WTC11 (cell line): ENCODE results near the gene GLRA2.

Source experiments
- ATF1 ChIP-seq: sonication (generic); formaldehyde crosslinking; IDR thresholded peaks from 2 replicates; pipeline ENCODE4 v1.8.1; 2023; ENCODE audit warnings: mild to moderate bottlenecking, moderate library complexity, missing genetic modification reagents
- ATF6 ChIP-seq: sonication (generic); formaldehyde crosslinking; IDR thresholded peaks from 2 replicates; pipeline ENCODE4 v1.8.1; 2023; ENCODE audit warnings: mild to moderate bottlenecking, missing genetic modification reagents
- CREB1 ChIP-seq: sonication (generic); formaldehyde crosslinking; IDR thresholded peaks from 2 replicates; pipeline ENCODE4 v1.8.0; 2023; ENCODE audit warnings: mild to moderate bottlenecking, missing genetic modification reagents
- HMGXB4 ChIP-seq: sonication (generic); formaldehyde crosslinking; IDR thresholded peaks from 2 replicates; pipeline ENCODE4 v1.8.1; 2023; ENCODE audit warnings: mild to moderate bottlenecking, moderate library complexity, missing genetic modification reagents
- JUN ChIP-seq: sonication (generic); formaldehyde crosslinking; IDR thresholded peaks from 2 replicates; pipeline ENCODE4 v1.8.0; 2023; ENCODE audit warnings: mild to moderate bottlenecking, missing genetic modification reagents
- NFYB ChIP-seq: sonication (generic); formaldehyde crosslinking; conservative IDR thresholded peaks from 2 replicates; pipeline ENCODE4 v1.8.0; 2022; ENCODE audit warnings: low read depth, missing genetic modification reagents
- ZNF232 ChIP-seq: sonication (generic); formaldehyde crosslinking; IDR thresholded peaks from 2 replicates; pipeline ENCODE4 v1.8.0; 2022; ENCODE audit warnings: mild to moderate bottlenecking, missing genetic modification reagents
- TF ChIP-seq, protein P1 (sequence below): fragments of 200-600 bp; IDR thresholded peaks from 2 replicates; pipeline ENCODE4 v1.8.0; 2022; ENCODE audit warnings: antibody characterized with exemption
- TF ChIP-seq, protein P2 (sequence below): sonication (generic); formaldehyde crosslinking; IDR thresholded peaks from 2 replicates; pipeline ENCODE4 v1.8.1; 2022; ENCODE audit warnings: low read depth, missing genetic modification reagents, borderline replicate concordance
- TF ChIP-seq, protein P3 (sequence below): sonication (generic); formaldehyde crosslinking; IDR thresholded peaks from 2 replicates; pipeline ENCODE4 v1.8.0; 2023; ENCODE audit warnings: missing genetic modification reagents
- TF ChIP-seq, protein P4 (sequence below): sonication (generic); formaldehyde crosslinking; IDR thresholded peaks from 2 replicates; pipeline ENCODE4 v1.8.1; 2023; ENCODE audit warnings: mild to moderate bottlenecking, missing genetic modification reagents, moderate library complexity

DNA sequence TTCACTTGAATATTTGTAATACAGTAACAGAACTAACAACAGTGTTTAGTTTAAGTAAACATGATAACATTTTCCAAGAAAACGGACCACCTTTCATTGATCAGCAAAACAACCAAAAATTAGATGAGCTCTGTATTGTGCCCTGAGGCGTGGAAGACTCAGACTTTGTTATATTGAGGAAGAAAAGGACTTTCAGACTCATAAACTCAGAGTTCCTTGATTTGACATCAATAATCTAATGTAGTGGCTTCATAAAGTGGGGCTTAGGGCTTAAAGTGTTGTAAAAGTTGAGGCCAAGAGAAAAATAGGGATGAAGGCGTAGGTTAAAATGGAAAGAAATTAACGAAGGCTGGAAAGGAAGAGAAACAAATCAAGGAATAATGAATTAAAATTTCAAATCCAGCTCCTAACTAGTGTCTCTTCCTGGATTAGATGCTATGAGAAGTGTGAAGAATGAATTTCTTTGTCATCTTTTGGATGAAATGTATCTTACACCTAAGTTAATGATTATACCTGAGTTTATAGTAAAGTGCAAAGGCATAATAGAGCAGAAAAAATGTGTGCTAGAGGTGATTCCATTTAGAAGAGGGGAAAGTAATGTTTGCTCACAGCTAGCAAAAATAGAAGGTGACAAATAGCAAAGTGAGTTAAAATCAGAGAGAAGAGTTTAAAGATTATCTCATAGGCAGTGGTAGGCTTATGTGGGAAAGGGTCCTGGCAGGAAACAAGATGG lies 19.8 kb upstream of the GLRA2 start:
- TF ChIP-seq NFYB (no peak), HMGXB4 (CRISPR knock-in tag) (no peak), ATF1 (CRISPR knock-in tag) (no peak), ATF6 (CRISPR knock-in tag) (no peak), JUN (CRISPR knock-in tag) (no peak), CREB1 (CRISPR knock-in tag) (no peak), ZNF232 (CRISPR knock-in tag) (no peak)
- TF ChIP-seq, protein P1, sequence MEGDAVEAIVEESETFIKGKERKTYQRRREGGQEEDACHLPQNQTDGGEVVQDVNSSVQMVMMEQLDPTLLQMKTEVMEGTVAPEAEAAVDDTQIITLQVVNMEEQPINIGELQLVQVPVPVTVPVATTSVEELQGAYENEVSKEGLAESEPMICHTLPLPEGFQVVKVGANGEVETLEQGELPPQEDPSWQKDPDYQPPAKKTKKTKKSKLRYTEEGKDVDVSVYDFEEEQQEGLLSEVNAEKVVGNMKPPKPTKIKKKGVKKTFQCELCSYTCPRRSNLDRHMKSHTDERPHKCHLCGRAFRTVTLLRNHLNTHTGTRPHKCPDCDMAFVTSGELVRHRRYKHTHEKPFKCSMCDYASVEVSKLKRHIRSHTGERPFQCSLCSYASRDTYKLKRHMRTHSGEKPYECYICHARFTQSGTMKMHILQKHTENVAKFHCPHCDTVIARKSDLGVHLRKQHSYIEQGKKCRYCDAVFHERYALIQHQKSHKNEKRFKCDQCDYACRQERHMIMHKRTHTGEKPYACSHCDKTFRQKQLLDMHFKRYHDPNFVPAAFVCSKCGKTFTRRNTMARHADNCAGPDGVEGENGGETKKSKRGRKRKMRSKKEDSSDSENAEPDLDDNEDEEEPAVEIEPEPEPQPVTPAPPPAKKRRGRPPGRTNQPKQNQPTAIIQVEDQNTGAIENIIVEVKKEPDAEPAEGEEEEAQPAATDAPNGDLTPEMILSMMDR: no peak
- TF ChIP-seq, protein P2, sequence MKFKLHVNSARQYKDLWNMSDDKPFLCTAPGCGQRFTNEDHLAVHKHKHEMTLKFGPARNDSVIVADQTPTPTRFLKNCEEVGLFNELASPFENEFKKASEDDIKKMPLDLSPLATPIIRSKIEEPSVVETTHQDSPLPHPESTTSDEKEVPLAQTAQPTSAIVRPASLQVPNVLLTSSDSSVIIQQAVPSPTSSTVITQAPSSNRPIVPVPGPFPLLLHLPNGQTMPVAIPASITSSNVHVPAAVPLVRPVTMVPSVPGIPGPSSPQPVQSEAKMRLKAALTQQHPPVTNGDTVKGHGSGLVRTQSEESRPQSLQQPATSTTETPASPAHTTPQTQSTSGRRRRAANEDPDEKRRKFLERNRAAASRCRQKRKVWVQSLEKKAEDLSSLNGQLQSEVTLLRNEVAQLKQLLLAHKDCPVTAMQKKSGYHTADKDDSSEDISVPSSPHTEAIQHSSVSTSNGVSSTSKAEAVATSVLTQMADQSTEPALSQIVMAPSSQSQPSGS: no peak
- TF ChIP-seq, protein P3, sequence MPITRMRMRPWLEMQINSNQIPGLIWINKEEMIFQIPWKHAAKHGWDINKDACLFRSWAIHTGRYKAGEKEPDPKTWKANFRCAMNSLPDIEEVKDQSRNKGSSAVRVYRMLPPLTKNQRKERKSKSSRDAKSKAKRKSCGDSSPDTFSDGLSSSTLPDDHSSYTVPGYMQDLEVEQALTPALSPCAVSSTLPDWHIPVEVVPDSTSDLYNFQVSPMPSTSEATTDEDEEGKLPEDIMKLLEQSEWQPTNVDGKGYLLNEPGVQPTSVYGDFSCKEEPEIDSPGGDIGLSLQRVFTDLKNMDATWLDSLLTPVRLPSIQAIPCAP (CRISPR knock-in tag): no peak
- TF ChIP-seq, protein P4, sequence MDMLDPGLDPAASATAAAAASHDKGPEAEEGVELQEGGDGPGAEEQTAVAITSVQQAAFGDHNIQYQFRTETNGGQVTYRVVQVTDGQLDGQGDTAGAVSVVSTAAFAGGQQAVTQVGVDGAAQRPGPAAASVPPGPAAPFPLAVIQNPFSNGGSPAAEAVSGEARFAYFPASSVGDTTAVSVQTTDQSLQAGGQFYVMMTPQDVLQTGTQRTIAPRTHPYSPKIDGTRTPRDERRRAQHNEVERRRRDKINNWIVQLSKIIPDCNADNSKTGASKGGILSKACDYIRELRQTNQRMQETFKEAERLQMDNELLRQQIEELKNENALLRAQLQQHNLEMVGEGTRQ (CRISPR knock-in tag): no peak
